HL-60 (cell line): ENCODE measurements around the gene ABCC5.

Experiments used
- DNase-seq, 2 experiments: peaks; one replicate each; pipeline ENCODE4 v3.0.0-alpha.2; 2010 to 2020; ENCODE audit warnings: low read depth in 1 of 2, low spot score in 1 of 2
- H3K27ac ChIP-seq: fragments of 250-450 bp; sonication (Bioruptor Pico); replicated peaks from 2 replicates; pipeline ENCODE4 v1.5.1; 2020; ENCODE audit warnings: mild to moderate bottlenecking, moderate library complexity
- H3K27me3 ChIP-seq: fragments of 250-450 bp; sonication (Bioruptor Pico); 2 replicates; pipeline ENCODE4 v1.5.1; 2021; ENCODE audit warnings: mild to moderate bottlenecking, moderate library complexity; ENCODE audit not compliant: insufficient read depth, poor library complexity, severe bottlenecking
- H3K4me3 ChIP-seq: replicated peaks from 2 replicates; pipeline ENCODE4 v1.5.1; 2011; ENCODE audit warnings: mild to moderate bottlenecking, control low read depth, low read length; ENCODE audit not compliant: insufficient read depth
- GABPA ChIP-seq: IDR thresholded peaks from 2 replicates; pipeline ENCODE4 v1.6.1; 2012; ENCODE audit warnings: low read depth
- POLR2AphosphoS5 ChIP-seq: IDR thresholded peaks from 2 replicates; pipeline ENCODE4 v1.6.1; 2012; ENCODE audit warnings: low read depth
- REST ChIP-seq: IDR thresholded peaks from 2 replicates; pipeline ENCODE4 v1.6.1; 2012; ENCODE audit warnings: low read depth; ENCODE audit not compliant: insufficient replicate concordance
- SPI1 ChIP-seq: IDR thresholded peaks from 2 replicates; pipeline ENCODE4 v1.6.1; 2012; ENCODE audit warnings: low read depth, mild to moderate bottlenecking, borderline replicate concordance
- long read RNA-seq: library from polyadenylated mRNA; unstranded; transcript quantifications from one replicate; pipeline ENCODE4 v2.0.0, GENCODE V29; 2020
- TF ChIP-seq, protein P1 (sequence below): IDR thresholded peaks from one replicate; pipeline ENCODE4 v1.5.1; 2011; ENCODE audit warnings: low read length, control low read depth, inconsistent platforms; ENCODE audit not compliant: insufficient read depth

The ABCC5 gene
- long read RNA-seq, full-length matches to known transcripts, result 15 of 31 reads
- long read RNA-seq, partial matches to known transcripts, result 14 of 31 reads
- long read RNA-seq, other reads (novel, unspliced or antisense), result 2 of 31 reads

GRCh38 chr3:184017672-184018423 lies at the start of gene ABCC5:
Gene ABCC5, minus strand, starts transcription at chr3:184017884. Its CDS starts 3,492 bp downstream, at chr3:184014392.
- TF ChIP-seq, protein P1, sequence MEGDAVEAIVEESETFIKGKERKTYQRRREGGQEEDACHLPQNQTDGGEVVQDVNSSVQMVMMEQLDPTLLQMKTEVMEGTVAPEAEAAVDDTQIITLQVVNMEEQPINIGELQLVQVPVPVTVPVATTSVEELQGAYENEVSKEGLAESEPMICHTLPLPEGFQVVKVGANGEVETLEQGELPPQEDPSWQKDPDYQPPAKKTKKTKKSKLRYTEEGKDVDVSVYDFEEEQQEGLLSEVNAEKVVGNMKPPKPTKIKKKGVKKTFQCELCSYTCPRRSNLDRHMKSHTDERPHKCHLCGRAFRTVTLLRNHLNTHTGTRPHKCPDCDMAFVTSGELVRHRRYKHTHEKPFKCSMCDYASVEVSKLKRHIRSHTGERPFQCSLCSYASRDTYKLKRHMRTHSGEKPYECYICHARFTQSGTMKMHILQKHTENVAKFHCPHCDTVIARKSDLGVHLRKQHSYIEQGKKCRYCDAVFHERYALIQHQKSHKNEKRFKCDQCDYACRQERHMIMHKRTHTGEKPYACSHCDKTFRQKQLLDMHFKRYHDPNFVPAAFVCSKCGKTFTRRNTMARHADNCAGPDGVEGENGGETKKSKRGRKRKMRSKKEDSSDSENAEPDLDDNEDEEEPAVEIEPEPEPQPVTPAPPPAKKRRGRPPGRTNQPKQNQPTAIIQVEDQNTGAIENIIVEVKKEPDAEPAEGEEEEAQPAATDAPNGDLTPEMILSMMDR, result no peak
- TF ChIP-seq GABPA (no peak), POLR2AphosphoS5 (peak; percentile 36; the same call in 1 of the 2 replicates), SPI1 (peak; percentile 33; the same call in 1 of the 2 replicates), REST (no peak)
- H3K4me3 ChIP-seq, result peak within 1 kb of the TSS; percentile 100
- H3K27me3 ChIP-seq, result no peaks in the 10 kb centered on the region
- peak; percentile 74 to 93 for DNase-seq
- H3K27ac ChIP-seq, result peak within 1 kb of the TSS; percentile 70

- Histone ChIP-seq H3K27ac (no peak overlapping the region), H3K27me3 (no peaks in the 10 kb centered on the region), H3K4me3 (no peak overlapping the region)
- TF ChIP-seq SPI1 (no peak), GABPA (no peak)
- TF ChIP-seq, protein P1, result no peak
- no peak for DNase-seq
These were observed 48.5 kb upstream of the ABCC5 start for GRCh38 chr3:184066211-184066610.

DNA sequence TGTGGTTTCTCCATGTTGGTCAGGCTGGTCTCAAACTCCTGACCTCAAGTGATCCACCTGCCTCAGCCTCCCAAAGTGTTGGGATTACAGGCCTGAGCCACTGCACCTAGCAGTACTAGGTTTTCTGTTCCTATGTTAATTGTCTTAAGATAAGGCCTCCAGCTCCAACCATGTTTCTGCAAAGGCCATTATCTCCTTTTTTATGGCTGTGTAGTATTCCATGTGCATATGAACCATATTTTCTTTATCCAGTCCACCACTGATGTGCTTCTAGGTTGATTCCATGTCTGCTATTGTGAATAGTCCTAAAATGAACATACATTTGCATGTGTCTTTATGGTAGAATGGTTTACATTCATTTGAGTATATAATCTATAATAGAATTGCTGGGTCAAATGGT lies 45.0 kb upstream of the ABCC5 start:
- H3K4me3 ChIP-seq, result no peak overlapping the region
- DNase-seq, result no peak
- TF ChIP-seq POLR2AphosphoS5, result no peak
- no peak for TF ChIP-seq REST
- TF ChIP-seq GABPA, result no peak
- TF ChIP-seq, protein P1, result no peak
- no peak for TF ChIP-seq SPI1
- H3K27ac ChIP-seq, result no peak overlapping the region
- H3K27me3 ChIP-seq, result no peaks in the 10 kb centered on the region
